Endothelial cell of umbilical vein (primary cell): Measurements from ENCODE around the gene TMEM267. TPM values are rescaled to one million over a fixed set of nuclear protein-coding genes. Genes with fewer than 3 reads are reported as not detected.
A peak's percentile ranks its signal among the peaks of the same experiment; 100 is the strongest.

Source experiments
- BruUV-seq: library from RNA; stranded (reverse); fragments of 400-500 nt; replicated peaks from 2 replicates; lab custom pipeline; 2021; lab: Mats Ljungman, UMichigan
- CTCF ChIA-PET: fragments of 300-600, 350-600 bp; sonication (Branson Sonifier 250); formaldehyde crosslinking; loops from one replicate; lab custom pipeline; 2021; ENCODE audit warnings: antibody characterized with exemption, inconsistent platforms; lab: Charles Lee
- POLR2A ChIA-PET: fragments of 300-600, 350-600 bp; sonication (Branson Sonifier 250); formaldehyde crosslinking; loops from one replicate; lab custom pipeline; 2021; ENCODE audit warnings: antibody characterized with exemption, inconsistent platforms; lab: Charles Lee
- DNase-seq: peaks from one replicate; pipeline ENCODE4 v3.0.0-alpha.2; 2011; ENCODE audit warnings: low read depth, low spot score
- FAIRE-seq: peaks from 2 replicates; lab custom pipeline; 2011; peaks lifted over from hg19 to GRCh38; lab: Jason Lieb, UNC
- H2AFZ ChIP-seq: 2 replicates; pipeline ENCODE4 v1.6.0; 2012; ENCODE audit warnings: low read depth, low read length, control low read depth, inconsistent platforms
- H3K27ac ChIP-seq: 2 replicates; pipeline ENCODE4 v1.5.1; 2011; ENCODE audit warnings: low read depth, mild to moderate bottlenecking, control low read depth, low read length, moderate library complexity; ENCODE audit not compliant: insufficient read depth
- H3K27me3 ChIP-seq, 2 experiments: 2 replicates each; pipeline versions ENCODE4 v1.6.0 to v1.6.1; 2011; ENCODE audit warnings: low read length in 2 of 2, mixed read lengths in 1 of 2; ENCODE audit not compliant: control insufficient read depth in 2 of 2, insufficient read depth in 2 of 2
- H3K36me3 ChIP-seq, 2 experiments: 2 replicates in 1 of 2; 3 replicates in 1 of 2; pipeline ENCODE4 v1.5.1; 2011; ENCODE audit warnings: low read length in 2 of 2, mild to moderate bottlenecking in 1 of 2, moderate library complexity in 1 of 2; ENCODE audit not compliant: control insufficient read depth in 2 of 2, insufficient read depth in 2 of 2; ENCODE audit errors: extremely low read depth in 1 of 2
- H3K4me1 ChIP-seq: 3 replicates; pipeline ENCODE4 v1.5.1; 2011; ENCODE audit warnings: mild to moderate bottlenecking, low read length; ENCODE audit not compliant: control insufficient read depth, insufficient read depth; ENCODE audit errors: extremely low read depth
- H3K4me2 ChIP-seq: 2 replicates; pipeline ENCODE4 v1.6.1; 2011; ENCODE audit warnings: low read length, control low read depth, mixed read lengths; ENCODE audit not compliant: insufficient read depth
- H3K4me3 ChIP-seq, 3 experiments: fragments of 200-600 bp in 1 of 3; sonication (generic), shearing (Covaris generic) in 1 of 3; replicated peaks in 1 of 3; 2 replicates each; pipeline ENCODE4 v1.5.1; 2011 to 2016; ENCODE audit warnings: control low read depth in 3 of 3, low read length in 3 of 3, mild to moderate bottlenecking in 2 of 3, inconsistent platforms in 1 of 3, low read depth in 1 of 3, moderate library complexity in 1 of 3; ENCODE audit not compliant: insufficient read depth in 1 of 3
- H3K79me2 ChIP-seq: 2 replicates; pipeline ENCODE4 v1.6.0; 2012; ENCODE audit warnings: low read length, inconsistent platforms; ENCODE audit not compliant: control insufficient read depth, insufficient read depth
- H3K9ac ChIP-seq: replicated peaks from 2 replicates; pipeline ENCODE3; 2011; ENCODE audit warnings: low read length, control low read depth; ENCODE audit not compliant: insufficient read depth; ENCODE audit errors: extremely low read depth
- H3K9me1 ChIP-seq: replicated peaks from 3 replicates; pipeline ENCODE4 v1.6.0; 2011; ENCODE audit warnings: mild to moderate bottlenecking, low read length; ENCODE audit not compliant: control insufficient read depth, insufficient read depth; ENCODE audit errors: extremely low read depth
- H3K9me3 ChIP-seq: replicated peaks from 2 replicates; pipeline ENCODE4 v1.5.1; 2012; ENCODE audit warnings: low read length, inconsistent platforms; ENCODE audit not compliant: control insufficient read depth, insufficient read depth
- H4K20me1 ChIP-seq: replicated peaks from 2 replicates; pipeline ENCODE3; 2011; ENCODE audit warnings: mild to moderate bottlenecking, low read length; ENCODE audit not compliant: control insufficient read depth, insufficient read depth; ENCODE audit errors: extremely low read depth
- CTCF ChIP-seq, 2 donors: IDR thresholded peaks; 1 replicate in 1 of 2; 2 replicates in 1 of 2; pipeline ENCODE4 v1.5.1; 2011; ENCODE audit warnings: low read length in 2 of 2, mild to moderate bottlenecking in 2 of 2, moderate library complexity in 2 of 2, control low read depth in 1 of 2, inconsistent platforms in 1 of 2, low read depth in 1 of 2; ENCODE audit not compliant: insufficient read depth in 1 of 2; ENCODE audit errors: extremely low read depth in 1 of 2
- EZH2 ChIP-seq: IDR thresholded peaks from 2 replicates; pipeline ENCODE4 v1.6.1; 2012; ENCODE audit warnings: borderline replicate concordance, low read depth, mild to moderate bottlenecking, moderate library complexity, low read length, inconsistent platforms; ENCODE audit not compliant: severe bottlenecking
- FOS ChIP-seq: IDR thresholded peaks from 2 replicates; pipeline ENCODE4 v1.6.1; 2011; ENCODE audit warnings: mild to moderate bottlenecking, low read length, moderate library complexity, borderline replicate concordance; ENCODE audit not compliant: insufficient read depth
- GATA2 ChIP-seq: IDR thresholded peaks from 2 replicates; pipeline ENCODE4 v1.7.0; 2011; ENCODE audit warnings: low read depth, mild to moderate bottlenecking, moderate library complexity, mixed read lengths, low read length; ENCODE audit not compliant: insufficient read length, insufficient read depth
- JUN ChIP-seq: IDR thresholded peaks from 2 replicates; pipeline ENCODE4 v1.6.1; 2011; ENCODE audit warnings: borderline replicate concordance, low read depth; ENCODE audit not compliant: insufficient read length, insufficient read depth
- MAX ChIP-seq: IDR thresholded peaks from 2 replicates; pipeline ENCODE4 v1.6.1; 2011; ENCODE audit not compliant: insufficient read depth, insufficient read length
- MYC ChIP-seq: IDR thresholded peaks from one replicate; pipeline ENCODE4 v1.6.1; 2011; ENCODE audit warnings: mild to moderate bottlenecking, low read depth, low read length
- POLR2A ChIP-seq: IDR thresholded peaks from 2 replicates; pipeline ENCODE4 v1.6.1; 2012; ENCODE audit warnings: low read depth, mild to moderate bottlenecking, control low read depth, low read length
- POLR2AphosphoS5 ChIP-seq: IDR thresholded peaks from 2 replicates; pipeline ENCODE4 v1.6.1; 2012; ENCODE audit warnings: low read depth, mild to moderate bottlenecking, control low read depth, low read length, moderate library complexity; ENCODE audit not compliant: insufficient read depth
- dilution Hi-C: fragments of 300-500 bp; cut with MboI; formaldehyde crosslinking; loops from one replicate; pipeline ENCODE4 v1.15.0; 2019; ENCODE audit warnings: low sequenced_read_pairs; ENCODE audit not compliant: extremely low pct_ligation_motif_present
- intact Hi-C: fragments of 100-400 bp; cut with micrococcal nuclease; formaldehyde crosslinking; loops from one replicate; pipeline ENCODE4 v1.10.0; 2022
- polyA plus RNA-seq, 4 experiments: library from polyadenylated mRNA; depleted of rRNA in 3 of 4; stranded (reverse) in 3 of 4; unstranded in 1 of 4; fragments of >200 nt; gene quantifications; 2 replicates each; pipeline versions ENCODE4 v1.2.1 to v1.2.3, GENCODE V29; 2011 to 2012; ENCODE audit warnings: missing spikeins in 1 of 4
- total RNA-seq: library from RNA; stranded (reverse); gene quantifications from 2 replicates; pipeline ENCODE4 v1.2.3, GENCODE V29; 2021

Gene TMEM267
- total and polyA plus RNA-seq, 2 donors (not counting 3 experiments of a cell fraction or from before 2014, with no cell fraction given): 5.4 to 8.6 TPM

- dilution Hi-C loops (no loop called here), intact Hi-C loops (loop anchor here (1.0 to 10.0 kb wide), 3 partner anchors 31 to 1859 kb away; no protein-coding TSS in a partner anchor)
- DNase-seq: no peak
- Histone ChIP-seq H3K79me2 (peaks cover 16% of the 10 kb centered on the region), H3K27ac (peak overlapping the region; percentile 92), H3K9ac (peak overlapping the region; percentile 97), H3K36me3 (no peaks in the 10 kb centered on the region), H3K27me3 (no peaks in the 10 kb centered on the region), H3K4me3 (peak overlapping the region; percentile 66 to 93 (median 68)), H3K4me1 (peaks cover 11% of the 10 kb centered on the region), H3K4me2 (peak overlapping the region; percentile 93), H2AFZ (peak overlapping the region; percentile 80), H3K9me3 (no peaks in the 10 kb centered on the region), H4K20me1 (no peaks in the 10 kb centered on the region), H3K9me1 (no peaks in the 10 kb centered on the region)
- ChIA-PET POLR2A (interaction anchor here (1.3 kb wide), 1 partner anchor 32 kb away, joined by 9 read pairs; the partner anchor contains the start of gene TMEM267), CTCF (interaction anchor here (0.9 to 2.8 kb wide), 4 partner anchors 27 to 203 kb away, joined by 4 to 26 read pairs (median 4); partner anchors contain the start of genes HMGCS1 and TMEM267)
- FAIRE-seq: no peak
- no TSS peak for BruUV-seq
- TF ChIP-seq POLR2A (no peak), EZH2 (no peak), GATA2 (no peak), MYC (no peak), JUN (no peak), MAX (no peak), CTCF (IDR thresholded peaks at IDR 0.05; ENCODE audit: extremely low read depth in 1 of 2, insufficient read depth in 1 of 2, low read depth in 1 of 2, low read length in 2 of 2) (no peak), FOS (no peak), POLR2AphosphoS5 (no peak)
Measured at GRCh38 chr5:43515678-43516048, 32.0 kb upstream of the TMEM267 start.
